Neural cell (in vitro differentiated cells): Measurements from ENCODE around the gene PCDHA1.

ENCODE experiments used
- CTCF ChIP-seq: fragments of 450-650 bp; IDR thresholded peaks from 2 replicates; pipeline ENCODE4 v1.5.1; 2014; ENCODE audit warnings: antibody characterized with exemption, mild to moderate bottlenecking, moderate library complexity; ENCODE audit not compliant: poor library complexity, severe bottlenecking
- RAD21 ChIP-seq: fragments of 450-650 bp; conservative IDR thresholded peaks from 2 replicates; pipeline ENCODE4 v1.6.1; 2014; ENCODE audit warnings: antibody characterized with exemption, mild to moderate bottlenecking, moderate library complexity
- TAF1 ChIP-seq: IDR thresholded peaks from 2 replicates; pipeline ENCODE4 v1.6.1; 2012; ENCODE audit warnings: low read depth

DNA sequence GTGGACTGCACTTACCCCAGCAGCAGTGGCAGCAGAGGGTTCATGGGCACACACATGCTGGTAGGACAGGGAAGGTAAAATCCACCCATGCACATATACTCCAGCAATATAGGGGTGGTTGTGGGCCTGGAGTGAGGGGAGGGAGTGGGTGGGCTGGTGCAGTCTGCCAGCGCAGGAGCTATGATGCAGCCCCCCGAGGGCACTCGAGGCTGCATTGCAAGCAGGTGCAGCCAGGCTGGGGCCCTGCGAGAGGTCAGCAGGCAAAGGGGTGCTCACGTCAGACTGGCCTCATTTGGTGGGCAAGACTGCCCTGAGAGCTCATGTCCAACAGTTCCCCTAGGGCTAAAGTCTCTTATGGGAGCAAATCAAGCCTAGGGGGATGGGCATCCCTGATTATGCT lies 32.4 kb upstream of the PCDHA1 start:
- no peak for TF ChIP-seq RAD21
- TF ChIP-seq TAF1 = no peak
- no peak for TF ChIP-seq CTCF
